ENCODE results near the gene STT3B.

GRCh38 chr3:31546162-31546561 lies 13.4 kb downstream of the STT3B start:
- no peak for TF ChIP-seq POLR2A (IDR thresholded peaks at IDR 0.05; ENCODE audit: low read depth, low read length)
- no peak for TF ChIP-seq POLR2AphosphoS5 (IDR thresholded peaks at IDR 0.05; ENCODE audit: low read depth, low read length)
- no peak for TF ChIP-seq PAX5 (IDR thresholded peaks at IDR 0.05; ENCODE audit: insufficient read depth, low read length, severe bottlenecking)
- TF ChIP-seq TAF1 (IDR thresholded peaks at IDR 0.05; ENCODE audit: low read depth, low read length): no peak
- TF ChIP-seq SPI1 (IDR thresholded peaks at IDR 0.05; ENCODE audit: low read depth, low read length): no peak
- no peak for TF ChIP-seq POU2F2 (IDR thresholded peaks at IDR 0.05; ENCODE audit: low read depth, low read length)

Measured in GM12891 (cell line).